ENCODE measurements around the gene SCRT2.

SCRT2 gene

DNA sequence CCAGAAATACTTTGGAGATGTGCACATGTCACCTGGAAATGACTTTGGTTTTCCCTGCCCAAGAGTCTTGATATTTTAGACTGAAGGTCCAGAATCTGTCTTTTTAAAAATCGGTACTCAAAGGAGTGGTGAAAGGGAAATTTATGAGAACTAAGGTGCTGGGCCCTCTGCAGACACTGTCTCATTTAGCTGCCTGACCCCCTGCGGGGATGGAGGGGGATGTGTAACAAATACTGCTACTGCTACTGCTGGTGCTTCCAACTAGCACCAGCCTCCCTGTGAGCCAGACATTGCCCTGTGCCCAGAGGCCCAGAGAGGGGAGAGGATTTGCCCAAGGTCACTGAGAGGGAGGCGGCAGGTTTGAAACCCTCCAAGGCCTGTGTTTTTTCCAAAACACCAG lies 7.0 kb downstream of the SCRT2 start:
- DNase-seq (ENCODE audit: low read depth): no peak
- no peak overlapping the region for H3K4me3 ChIP-seq (ENCODE audit: control insufficient read depth, low read depth, low read length)
- TF ChIP-seq, protein P1, sequence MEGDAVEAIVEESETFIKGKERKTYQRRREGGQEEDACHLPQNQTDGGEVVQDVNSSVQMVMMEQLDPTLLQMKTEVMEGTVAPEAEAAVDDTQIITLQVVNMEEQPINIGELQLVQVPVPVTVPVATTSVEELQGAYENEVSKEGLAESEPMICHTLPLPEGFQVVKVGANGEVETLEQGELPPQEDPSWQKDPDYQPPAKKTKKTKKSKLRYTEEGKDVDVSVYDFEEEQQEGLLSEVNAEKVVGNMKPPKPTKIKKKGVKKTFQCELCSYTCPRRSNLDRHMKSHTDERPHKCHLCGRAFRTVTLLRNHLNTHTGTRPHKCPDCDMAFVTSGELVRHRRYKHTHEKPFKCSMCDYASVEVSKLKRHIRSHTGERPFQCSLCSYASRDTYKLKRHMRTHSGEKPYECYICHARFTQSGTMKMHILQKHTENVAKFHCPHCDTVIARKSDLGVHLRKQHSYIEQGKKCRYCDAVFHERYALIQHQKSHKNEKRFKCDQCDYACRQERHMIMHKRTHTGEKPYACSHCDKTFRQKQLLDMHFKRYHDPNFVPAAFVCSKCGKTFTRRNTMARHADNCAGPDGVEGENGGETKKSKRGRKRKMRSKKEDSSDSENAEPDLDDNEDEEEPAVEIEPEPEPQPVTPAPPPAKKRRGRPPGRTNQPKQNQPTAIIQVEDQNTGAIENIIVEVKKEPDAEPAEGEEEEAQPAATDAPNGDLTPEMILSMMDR (IDR thresholded peaks at IDR 0.05; ENCODE audit: control insufficient read depth, insufficient read depth, low read depth, low read length, missing control alignments): no peak

DNA sequence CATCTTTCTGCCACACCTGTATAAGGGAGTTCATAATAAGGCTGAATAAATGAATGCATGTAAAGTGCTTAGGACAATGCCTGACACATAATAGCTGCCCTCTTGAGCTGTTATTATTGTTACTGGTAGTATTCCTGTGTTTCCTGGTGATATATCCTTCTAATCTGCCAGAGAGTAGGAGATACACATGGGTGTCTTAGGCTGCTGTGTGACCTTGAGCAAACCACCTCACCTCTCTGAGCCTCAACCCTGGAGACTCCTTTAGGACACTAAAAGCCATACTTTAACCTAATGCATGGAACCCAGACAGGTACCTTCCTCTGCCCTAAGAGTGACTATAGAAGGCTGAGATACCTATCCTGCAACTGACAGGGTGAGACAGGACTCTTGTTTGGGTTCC lies 7.6 kb downstream of the SCRT2 start:
- TF ChIP-seq, protein P1 (IDR thresholded peaks at IDR 0.05; ENCODE audit: control insufficient read depth, insufficient read depth, low read depth, low read length, missing control alignments): no peak
- H3K4me3 ChIP-seq (ENCODE audit: control insufficient read depth, low read depth, low read length): no peak overlapping the region
- no peak for DNase-seq (ENCODE audit: low read depth)

DNA sequence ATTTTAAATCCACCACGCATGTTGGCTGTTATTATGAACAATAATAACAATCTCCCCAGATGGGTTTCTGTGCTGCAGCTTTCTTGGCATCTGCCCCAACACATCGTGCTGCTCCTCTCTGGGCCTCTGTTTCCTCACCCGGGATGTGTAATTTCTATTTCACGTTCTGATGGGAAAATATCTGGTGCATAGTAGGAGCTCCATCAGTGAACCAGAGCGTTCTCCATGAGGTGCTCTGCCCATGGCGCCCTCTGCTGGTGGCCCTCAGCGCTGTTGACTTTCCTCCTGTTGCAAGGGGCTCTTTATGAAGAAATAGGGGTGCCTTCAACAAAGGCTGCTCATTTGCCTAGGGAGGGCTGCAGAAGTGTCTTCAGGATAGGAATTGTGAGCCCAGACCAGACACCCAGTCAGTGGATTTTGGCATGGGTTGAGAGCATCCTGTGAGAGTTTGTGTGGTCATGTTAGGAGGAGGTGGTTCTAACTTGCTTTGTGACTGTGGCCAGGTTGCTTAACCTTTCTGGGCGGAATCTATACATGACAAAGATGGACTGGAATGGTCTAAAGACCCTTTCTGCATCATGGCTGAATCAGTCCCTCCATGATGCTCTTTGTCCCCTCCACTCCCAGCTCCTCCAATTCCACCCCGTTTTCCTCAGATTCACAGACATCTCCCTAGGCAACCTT lies 8.1 kb downstream of the SCRT2 start:
- no peak for DNase-seq (ENCODE audit: low read depth)
- TF ChIP-seq, protein P1 (IDR thresholded peaks at IDR 0.05; ENCODE audit: control insufficient read depth, insufficient read depth, low read depth, low read length, missing control alignments): peak; percentile 93
- H3K4me3 ChIP-seq (ENCODE audit: control insufficient read depth, low read depth, low read length): no peak overlapping the region

DNA sequence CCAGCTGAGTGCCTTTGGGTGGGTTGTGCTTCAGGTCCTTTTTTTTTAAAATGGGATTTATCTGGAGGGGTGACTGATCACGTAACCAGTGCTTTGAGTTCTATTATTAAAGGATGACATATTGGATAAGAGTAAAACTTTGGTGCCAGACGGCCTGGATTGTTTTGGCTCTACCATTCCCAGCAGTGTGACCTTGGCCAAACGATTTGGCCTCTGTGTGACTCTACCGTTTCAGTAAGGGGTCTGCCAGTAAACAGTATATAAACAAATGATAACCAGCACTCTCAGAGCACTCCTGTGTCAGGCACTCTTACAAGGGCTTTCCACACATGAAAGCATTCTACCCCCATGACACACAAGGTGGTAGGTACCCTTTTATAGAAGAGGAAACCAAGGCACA lies 8.7 kb downstream of the SCRT2 start:
- H3K4me3 ChIP-seq (ENCODE audit: control insufficient read depth, low read depth, low read length): no peak overlapping the region
- DNase-seq (ENCODE audit: low read depth): no peak
- TF ChIP-seq, protein P1 (IDR thresholded peaks at IDR 0.05; ENCODE audit: control insufficient read depth, insufficient read depth, low read depth, low read length, missing control alignments): no peak

DNA sequence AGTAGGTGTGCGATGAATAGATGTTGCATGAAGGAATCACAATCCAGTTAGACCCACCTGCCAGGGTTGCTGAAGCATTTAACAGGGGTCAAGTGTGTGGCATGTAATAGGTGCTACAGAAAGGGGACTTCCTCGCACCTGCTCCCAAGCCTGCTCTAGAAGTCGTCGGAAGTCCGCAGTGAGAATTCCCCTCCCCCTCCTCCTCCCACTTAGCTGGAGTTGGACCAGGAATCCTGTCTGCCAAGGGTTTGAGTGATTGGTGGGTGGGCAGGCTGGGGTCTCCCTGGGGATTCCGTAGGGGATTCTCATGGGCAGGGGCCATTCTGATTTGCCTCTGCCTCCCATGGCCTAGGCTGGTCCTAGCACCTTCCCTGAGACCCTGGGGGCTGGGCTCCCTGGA lies 10.3 kb downstream of the SCRT2 start:
- no peak for DNase-seq (ENCODE audit: low read depth)
- TF ChIP-seq, protein P1 (IDR thresholded peaks at IDR 0.05; ENCODE audit: control insufficient read depth, insufficient read depth, low read depth, low read length, missing control alignments): no peak
- no peak overlapping the region for H3K4me3 ChIP-seq (ENCODE audit: control insufficient read depth, low read depth, low read length)

DNA sequence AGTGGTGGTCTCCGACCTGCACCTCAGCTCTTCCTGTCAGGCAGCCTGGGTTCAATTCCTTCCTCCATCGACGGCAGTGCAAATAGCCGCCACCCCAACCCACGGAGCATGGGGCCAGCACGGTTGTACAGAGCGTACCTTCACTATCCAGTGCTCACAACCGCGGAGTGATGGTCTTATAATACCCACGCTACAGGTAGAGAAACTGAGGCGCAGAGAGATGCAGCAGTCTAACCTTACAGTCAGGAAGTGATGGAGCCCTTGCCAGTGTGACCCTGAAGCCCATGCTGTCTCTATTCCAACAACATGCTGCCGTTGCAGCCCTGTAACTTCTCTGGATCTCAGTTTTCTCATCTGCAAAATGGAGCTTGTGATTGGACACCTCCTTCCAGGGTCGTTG lies 11.0 kb downstream of the SCRT2 start:
- H3K4me3 ChIP-seq (ENCODE audit: control insufficient read depth, low read depth, low read length): no peak overlapping the region
- TF ChIP-seq, protein P1 (IDR thresholded peaks at IDR 0.05; ENCODE audit: control insufficient read depth, insufficient read depth, low read depth, low read length, missing control alignments): no peak
- no peak for DNase-seq (ENCODE audit: low read depth)
